GM21390 (cell line): Measurements from ENCODE around the gene ARFGEF3.

Source experiments
- ATAC-seq: cut with Tn5 transposase; IDR thresholded peaks from one replicate; pipeline ENCODE4 v1.9.1; 2021; ENCODE audit not compliant: unreplicated experiment

ARFGEF3 gene

GRCh38 chr6:138297761-138298298, 136.1 kb downstream of the ARFGEF3 start:
- ATAC-seq = no peak

DNA sequence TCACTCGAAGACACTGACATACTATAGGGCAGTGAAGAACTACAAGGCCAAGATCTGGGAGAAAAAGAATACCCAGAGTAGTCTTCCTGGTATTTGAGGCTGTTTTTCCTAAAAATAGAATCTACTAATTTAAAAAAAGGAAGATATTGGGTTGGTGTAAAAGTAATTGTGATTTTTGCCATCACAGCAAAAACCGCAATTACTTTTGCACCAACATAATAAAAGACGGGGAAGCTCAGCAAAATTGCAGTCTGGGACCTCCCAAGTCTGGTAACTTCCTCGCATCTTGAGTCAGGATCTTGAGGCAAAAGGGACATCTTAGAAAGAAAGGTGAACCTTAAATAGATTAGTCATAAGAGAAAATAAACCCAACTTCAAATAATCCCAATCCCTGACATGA, 138.7 kb downstream of the ARFGEF3 start:
- ATAC-seq = no peak

GRCh38 chr6:138302554-138302953, 140.8 kb downstream of the ARFGEF3 start:
- ATAC-seq = no peak

DNA sequence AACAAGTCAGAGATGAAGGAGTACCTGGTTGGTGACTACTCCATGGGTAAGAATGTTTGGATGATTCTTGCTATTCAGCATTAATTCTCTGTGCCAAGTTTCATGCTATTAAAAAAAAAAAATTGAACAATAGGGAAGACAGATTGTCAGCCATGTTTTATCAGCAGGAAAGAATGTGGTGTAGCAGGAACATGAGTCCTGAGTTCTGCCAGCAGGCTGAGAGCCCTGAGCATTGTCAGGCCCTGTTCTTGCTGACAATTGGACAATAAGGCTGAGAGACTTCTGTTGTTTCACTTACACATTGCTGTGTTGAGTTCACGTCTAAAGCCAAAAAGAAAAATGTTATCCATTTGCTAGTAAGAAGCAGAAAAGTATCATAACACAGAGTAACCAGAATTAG, 145.6 kb downstream of the ARFGEF3 start:
- ATAC-seq = no peak

DNA sequence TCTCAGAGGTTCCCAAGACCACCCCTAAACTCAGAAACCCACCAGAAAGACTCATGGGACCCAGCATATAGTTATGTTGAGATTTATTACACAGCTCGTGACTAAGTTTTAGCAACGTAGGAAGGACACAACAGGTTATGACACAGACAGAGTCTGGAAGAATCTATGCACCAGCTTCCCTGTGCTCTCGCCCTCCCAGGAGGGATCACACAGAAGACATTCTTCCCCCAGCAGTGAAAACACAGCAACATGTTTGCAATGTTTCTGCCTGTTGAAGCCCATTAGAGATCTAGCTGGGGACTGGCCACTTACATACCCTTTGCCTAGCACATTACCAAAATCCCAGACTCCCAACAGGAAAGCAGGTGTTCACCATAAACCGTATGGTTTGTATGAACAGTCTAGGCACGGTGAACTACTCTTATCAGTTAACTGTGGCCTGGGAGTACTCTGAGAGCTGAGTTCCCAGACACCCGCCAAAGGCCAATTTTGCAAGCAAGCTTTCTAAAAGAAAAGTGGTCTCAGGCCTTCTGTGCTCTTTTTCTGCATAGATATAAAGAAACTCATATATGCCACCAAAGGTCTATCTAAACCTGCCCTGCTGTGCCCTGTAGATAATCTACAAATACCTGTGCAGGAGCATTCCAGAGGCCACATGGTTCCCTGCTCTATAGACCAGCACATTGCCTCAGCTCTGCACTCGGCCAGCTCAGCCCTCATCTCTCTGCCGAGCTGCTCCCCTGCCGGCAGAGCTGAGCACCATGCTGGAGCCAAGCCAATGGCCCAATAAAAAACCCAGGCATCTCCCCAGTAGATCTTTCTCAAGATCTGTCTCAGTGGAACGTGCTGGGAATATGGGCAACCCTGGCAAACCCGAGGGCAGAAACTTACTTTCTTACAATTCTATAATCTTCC, 146.3 kb downstream of the ARFGEF3 start:
- ATAC-seq = no peak

DNA sequence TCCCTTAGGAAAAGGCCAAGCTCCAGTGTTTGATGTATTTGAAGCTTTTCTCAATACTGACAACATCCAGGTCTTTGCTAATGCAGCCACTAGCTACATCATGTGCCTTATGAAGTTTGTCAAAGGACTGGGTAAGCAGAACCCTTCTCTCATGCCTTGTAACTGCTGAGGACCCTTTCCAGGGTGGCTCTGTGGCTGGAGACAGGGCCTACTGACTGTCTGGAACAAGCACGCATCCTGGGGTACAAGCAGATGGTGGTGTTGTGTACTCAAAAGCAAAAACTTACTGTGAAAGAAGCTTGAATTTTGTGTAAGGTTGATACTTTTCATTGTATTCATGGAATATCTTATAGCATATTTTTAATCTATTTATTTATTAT, 147.0 kb downstream of the ARFGEF3 start:
- ATAC-seq = no peak

- ATAC-seq = no peak
Observed at GRCh38 chr6:138309695-138310094, 148.0 kb downstream of the ARFGEF3 start.

DNA sequence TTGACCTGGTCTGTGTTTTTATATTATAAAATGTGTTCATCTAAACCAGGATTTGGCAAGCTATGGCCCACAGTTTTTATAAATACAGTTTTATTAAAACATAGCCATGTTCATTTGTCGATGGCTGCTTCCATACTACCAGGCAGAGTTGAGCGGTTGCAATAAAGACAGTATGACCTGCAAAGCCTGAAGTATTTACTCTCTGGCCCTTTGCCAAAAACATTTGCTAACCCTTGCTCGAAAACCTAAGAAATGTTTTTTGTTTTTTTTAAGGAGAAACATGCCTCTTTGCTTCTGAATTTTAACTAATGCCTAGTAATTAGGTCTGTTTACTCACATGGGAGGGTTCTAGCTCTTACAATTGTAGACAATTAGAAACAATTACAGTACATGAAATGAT, 148.6 kb downstream of the ARFGEF3 start:
- no peak for ATAC-seq

GRCh38 chr6:138310821-138311220, 149.1 kb downstream of the ARFGEF3 start:
- ATAC-seq = no peak

- no peak for ATAC-seq
Observed at GRCh38 chr6:138311268-138311667, 149.5 kb downstream of the ARFGEF3 start.

GRCh38 chr6:138318741-138319375, 157.1 kb downstream of the ARFGEF3 start:
- ATAC-seq = no peak

DNA sequence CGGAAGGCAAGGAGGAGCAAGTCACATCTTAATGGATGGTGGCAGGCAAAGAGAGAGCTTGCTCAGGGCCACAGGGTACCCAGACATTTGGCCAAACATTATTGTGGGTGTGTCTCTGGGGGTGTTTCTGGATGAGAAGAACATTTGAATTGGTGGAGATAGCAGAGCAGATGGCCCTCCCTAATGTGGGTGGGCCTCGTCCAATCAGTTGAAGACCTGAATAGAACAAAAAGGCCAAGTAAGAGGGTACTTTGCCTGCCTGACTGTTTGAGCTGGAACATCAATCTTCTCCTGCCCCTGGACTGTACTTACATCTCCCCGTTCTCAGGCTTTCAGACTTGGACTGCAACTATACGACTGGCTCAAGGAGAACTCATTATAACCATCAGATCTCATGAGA, 160.2 kb downstream of the ARFGEF3 start:
- ATAC-seq = no peak

- no peak for ATAC-seq
Observed at GRCh38 chr6:138323821-138324220, 162.1 kb downstream of the ARFGEF3 start.

DNA sequence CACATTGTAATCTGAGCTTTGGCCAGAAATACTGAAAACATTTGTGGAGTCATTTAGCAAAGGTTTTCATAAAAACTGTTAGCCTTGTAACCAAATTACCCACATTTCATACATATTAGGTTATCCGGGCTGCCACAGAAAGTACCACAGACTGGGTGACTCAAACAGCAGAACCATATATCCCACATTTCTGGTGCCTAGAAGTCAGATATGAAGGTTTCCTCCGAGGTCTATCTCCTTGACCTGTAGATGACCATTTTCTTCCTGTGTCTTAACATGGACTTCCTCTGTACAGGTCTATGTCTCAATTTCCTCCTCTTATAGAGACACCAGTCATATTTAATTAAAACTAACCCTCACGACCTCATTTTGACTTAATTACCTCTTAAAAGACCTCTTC, 166.5 kb downstream of the ARFGEF3 start:
- ATAC-seq = no peak

DNA sequence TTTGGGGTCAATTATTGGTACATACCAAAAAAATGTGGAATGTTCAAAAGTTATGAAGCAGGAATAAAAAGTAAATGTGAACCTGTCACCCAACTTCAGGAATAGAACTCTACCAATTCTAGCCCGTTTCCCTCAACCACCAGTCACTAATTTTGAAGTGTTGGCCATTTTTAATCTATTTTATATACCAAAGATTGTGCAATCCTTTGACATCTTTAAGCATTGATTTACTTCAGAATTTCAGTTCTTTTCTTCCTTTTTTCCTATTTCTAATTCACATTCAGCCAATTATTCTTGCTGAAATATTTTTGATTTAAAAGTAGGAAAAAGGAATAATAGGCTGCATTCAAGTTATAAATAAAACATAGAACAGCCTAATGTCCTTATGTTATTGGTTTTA, 169.0 kb downstream of the ARFGEF3 start:
- no peak for ATAC-seq

DNA sequence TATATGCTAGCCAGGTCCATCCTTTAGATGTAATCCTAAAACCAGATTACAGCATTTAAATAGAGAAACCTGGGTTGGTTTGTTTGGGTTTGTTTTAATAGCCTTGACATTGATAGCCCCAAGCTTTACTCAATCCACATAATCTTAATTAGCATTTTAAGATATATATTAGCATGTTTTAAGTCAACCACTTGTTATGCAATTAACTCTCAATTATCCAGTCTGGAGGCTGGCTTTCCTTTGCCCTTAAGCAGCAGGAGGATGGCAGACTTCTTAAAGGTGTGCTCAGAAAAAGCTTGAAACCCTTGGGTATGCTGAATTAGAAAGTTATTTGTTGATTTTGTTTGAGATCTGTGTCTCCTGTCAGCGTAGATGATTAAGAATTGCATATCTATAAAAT, 169.7 kb downstream of the ARFGEF3 start:
- ATAC-seq = no peak

DNA sequence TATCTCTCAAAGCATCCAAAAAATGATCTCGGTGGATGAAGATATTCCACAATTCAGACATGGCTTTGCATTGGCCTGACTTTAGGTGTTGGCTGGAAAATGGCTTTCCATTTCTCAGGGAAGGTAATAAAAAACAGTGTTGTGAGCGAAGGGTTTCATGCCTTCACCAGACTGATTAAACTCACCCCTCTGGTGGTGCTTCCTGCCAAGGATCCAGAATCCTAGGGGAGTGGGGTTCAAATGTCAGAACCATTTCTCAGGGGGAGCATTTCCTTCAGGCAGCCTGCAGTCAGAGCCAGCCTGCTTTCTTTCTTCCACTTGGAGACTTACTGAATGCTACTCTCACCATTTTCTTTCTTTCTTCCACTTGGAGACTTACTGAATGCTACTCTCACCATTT, 170.2 kb downstream of the ARFGEF3 start:
- ATAC-seq = no peak

DNA sequence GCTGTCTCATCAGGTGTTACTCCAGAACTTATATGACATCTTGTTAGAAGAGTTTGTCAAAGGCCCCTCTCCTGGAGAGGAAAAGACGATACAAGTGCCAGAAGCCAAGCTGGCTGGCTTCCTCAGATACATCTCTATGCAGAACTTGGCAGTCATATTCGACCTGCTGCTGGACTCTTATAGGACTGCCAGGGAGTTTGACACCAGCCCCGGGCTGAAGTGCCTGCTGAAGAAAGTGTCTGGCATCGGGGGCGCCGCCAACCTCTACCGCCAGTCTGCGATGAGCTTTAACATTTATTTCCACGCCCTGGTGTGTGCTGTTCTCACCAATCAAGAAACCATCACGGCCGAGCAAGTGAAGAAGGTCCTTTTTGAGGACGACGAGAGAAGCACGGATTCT, 172.3 kb downstream of the ARFGEF3 start:
- ATAC-seq = no peak

GRCh38 chr6:138334963-138335362, 173.2 kb downstream of the ARFGEF3 start:
- ATAC-seq = no peak

GRCh38 chr6:138336221-138336620, 174.5 kb downstream of the ARFGEF3 start:
- no peak for ATAC-seq

DNA sequence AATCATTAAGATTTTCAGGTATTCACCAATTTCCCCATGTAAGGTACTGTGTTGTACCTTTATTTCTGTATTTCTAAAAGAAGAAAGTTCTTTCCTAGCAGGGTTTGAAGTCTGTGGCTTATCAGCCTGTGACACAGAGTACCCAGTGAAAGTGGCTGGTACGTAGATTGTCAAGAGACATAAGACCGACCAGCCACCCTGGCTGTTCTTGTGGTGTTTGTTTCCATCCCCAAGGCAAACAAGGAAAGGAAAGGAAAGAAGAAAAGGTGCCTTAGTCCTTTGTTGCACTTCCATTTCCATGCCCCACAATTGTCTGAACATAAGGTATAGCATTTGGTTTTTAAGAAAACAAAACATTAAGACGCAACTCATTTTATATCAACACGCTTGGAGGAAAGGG, 175.3 kb downstream of the ARFGEF3 start:
- no peak for ATAC-seq

DNA sequence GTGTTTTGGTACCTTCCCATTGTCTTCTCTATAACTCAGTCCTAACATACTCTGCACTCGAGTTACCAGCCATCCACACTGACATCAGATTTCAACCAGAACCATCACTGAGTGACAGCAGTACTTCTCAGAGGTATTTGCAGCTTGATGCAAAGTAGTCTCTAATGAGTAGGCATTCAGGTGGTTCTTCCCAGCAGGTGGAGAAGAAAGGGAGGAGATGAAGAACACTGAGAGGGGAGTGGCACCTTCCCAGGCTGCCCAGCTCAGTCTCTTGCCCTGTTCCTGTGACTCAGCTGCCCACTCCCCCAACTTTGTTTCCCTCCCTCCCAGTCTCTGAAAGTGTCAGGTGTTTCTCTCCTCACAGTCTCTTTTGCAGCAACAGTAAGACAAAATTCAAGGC, 177.3 kb downstream of the ARFGEF3 start:
- no peak for ATAC-seq
